ENCODE results near the gene ZGPAT.

- no peak for TF ChIP-seq CTCF (conservative IDR thresholded peaks at IDR 0.05)
- TF ChIP-seq EZH2 (IDR thresholded peaks at IDR 0.05; ENCODE audit: low read depth) = no peak
These were observed 21.7 kb upstream of the ZGPAT start for GRCh38 chr20:63686094-63686491.
